MG63 (cell line): ENCODE results near the gene ATG16L2. TPM values are rescaled to one million over a fixed set of nuclear protein-coding genes. Genes with fewer than 3 reads are reported as not detected.

Source experiments
- DNase-seq: peaks from one replicate; pipeline ENCODE4 v3.0.0-alpha.2; 2020
- H3K27me3 ChIP-seq: fragments of 250-450 bp; sonication (Bioruptor Pico); 2 replicates; pipeline ENCODE4 v1.5.1; 2020; ENCODE audit warnings: mild to moderate bottlenecking, moderate library complexity
- H3K36me3 ChIP-seq: fragments of 250-450 bp; sonication (Bioruptor Pico); 2 replicates; pipeline ENCODE4 v1.5.1; 2020; ENCODE audit warnings: mild to moderate bottlenecking, moderate library complexity
- H3K4me3 ChIP-seq: fragments of 250-450 bp; sonication (Bioruptor Pico); 2 replicates; pipeline ENCODE4 v1.5.1; 2020; ENCODE audit warnings: mild to moderate bottlenecking, moderate library complexity
- H3K9me3 ChIP-seq: fragments of 250-450 bp; sonication (Bioruptor Pico); 2 replicates; pipeline ENCODE4 v1.5.1; 2020; ENCODE audit warnings: mild to moderate bottlenecking, moderate library complexity
- total RNA-seq: library from RNA; depleted of rRNA; stranded (reverse); fragments of >200 nt; shearing (Covaris generic); gene quantifications from 2 replicates; pipeline ENCODE4 v1.2.3, GENCODE V29; 2014; ENCODE audit warnings: low replicate concordance; rRNA removed

Gene ATG16L2, protein sequence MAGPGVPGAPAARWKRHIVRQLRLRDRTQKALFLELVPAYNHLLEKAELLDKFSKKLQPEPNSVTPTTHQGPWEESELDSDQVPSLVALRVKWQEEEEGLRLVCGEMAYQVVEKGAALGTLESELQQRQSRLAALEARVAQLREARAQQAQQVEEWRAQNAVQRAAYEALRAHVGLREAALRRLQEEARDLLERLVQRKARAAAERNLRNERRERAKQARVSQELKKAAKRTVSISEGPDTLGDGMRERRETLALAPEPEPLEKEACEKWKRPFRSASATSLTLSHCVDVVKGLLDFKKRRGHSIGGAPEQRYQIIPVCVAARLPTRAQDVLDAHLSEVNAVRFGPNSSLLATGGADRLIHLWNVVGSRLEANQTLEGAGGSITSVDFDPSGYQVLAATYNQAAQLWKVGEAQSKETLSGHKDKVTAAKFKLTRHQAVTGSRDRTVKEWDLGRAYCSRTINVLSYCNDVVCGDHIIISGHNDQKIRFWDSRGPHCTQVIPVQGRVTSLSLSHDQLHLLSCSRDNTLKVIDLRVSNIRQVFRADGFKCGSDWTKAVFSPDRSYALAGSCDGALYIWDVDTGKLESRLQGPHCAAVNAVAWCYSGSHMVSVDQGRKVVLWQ
- 2.2 and 5.1 TPM in 2 replicates for total RNA-seq

- Histone ChIP-seq H3K36me3 (peaks cover 9% of the 10 kb centered on the region), H3K27me3 (no peaks in the 10 kb centered on the region), H3K9me3 (no peaks in the 10 kb centered on the region), H3K4me3 (peak within 1 kb of the TSS; percentile 75)
- peak; percentile 82 for DNase-seq
Measured at GRCh38 chr11:72814286-72815109, at the start of gene ATG16L2. TSS of gene ATG16L2 (plus strand) at chr11:72814411. CDS start at chr11:72814446, 35 bp downstream.

GRCh38 chr11:72764503-72764902, 49.7 kb upstream of the ATG16L2 start:
- H3K9me3 ChIP-seq = peaks cover 8% of the 10 kb centered on the region; the same call in 1 of the 2 replicates
- DNase-seq = no peak
- no peaks in the 10 kb centered on the region for H3K27me3 ChIP-seq
- no peak overlapping the region for H3K4me3 ChIP-seq
- H3K36me3 ChIP-seq = no peaks in the 10 kb centered on the region

DNA sequence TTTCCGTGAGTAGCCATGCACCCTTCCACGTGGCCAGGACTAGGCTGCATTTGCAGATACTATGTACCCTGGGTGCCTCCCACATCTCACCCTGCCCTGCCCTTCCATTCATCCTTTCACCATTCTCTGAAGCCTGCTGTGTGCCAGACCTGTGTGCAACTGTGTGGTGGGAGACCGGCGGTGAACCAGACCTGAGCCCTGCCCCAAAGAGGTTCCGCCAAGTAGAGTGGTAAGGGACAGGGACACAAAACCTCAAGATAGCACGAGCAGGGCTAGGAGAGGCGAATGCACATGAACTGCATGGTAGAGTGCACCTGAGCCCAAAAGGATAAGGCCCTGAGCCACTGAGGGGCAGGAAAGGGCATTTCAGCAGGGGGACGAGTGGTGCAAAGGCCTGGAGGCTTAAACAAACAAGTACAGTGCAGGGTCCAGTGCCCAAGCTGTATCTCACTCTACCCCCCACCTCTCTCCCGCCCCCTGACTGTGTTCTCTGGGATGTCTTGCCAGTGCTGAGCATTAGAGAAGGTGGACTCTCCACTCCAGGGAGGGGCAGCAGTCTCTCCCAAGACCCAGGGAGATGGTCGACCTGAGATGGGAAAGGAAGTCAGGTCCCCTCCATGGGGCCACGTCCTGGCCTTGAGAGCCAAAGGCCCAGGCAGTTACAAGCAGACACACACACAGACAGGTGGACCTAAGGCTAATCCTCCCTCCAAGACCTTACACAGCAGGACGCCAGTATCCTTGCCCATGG, 47.9 kb upstream of the ATG16L2 start:
- Histone ChIP-seq H3K36me3 (no peaks in the 10 kb centered on the region), H3K4me3 (no peak overlapping the region), H3K9me3 (0 out of 2 replicates have a peak, but pooled peaks cover under 1% of the 10 kb centered on the region), H3K27me3 (no peaks in the 10 kb centered on the region)
- no peak for DNase-seq

DNA sequence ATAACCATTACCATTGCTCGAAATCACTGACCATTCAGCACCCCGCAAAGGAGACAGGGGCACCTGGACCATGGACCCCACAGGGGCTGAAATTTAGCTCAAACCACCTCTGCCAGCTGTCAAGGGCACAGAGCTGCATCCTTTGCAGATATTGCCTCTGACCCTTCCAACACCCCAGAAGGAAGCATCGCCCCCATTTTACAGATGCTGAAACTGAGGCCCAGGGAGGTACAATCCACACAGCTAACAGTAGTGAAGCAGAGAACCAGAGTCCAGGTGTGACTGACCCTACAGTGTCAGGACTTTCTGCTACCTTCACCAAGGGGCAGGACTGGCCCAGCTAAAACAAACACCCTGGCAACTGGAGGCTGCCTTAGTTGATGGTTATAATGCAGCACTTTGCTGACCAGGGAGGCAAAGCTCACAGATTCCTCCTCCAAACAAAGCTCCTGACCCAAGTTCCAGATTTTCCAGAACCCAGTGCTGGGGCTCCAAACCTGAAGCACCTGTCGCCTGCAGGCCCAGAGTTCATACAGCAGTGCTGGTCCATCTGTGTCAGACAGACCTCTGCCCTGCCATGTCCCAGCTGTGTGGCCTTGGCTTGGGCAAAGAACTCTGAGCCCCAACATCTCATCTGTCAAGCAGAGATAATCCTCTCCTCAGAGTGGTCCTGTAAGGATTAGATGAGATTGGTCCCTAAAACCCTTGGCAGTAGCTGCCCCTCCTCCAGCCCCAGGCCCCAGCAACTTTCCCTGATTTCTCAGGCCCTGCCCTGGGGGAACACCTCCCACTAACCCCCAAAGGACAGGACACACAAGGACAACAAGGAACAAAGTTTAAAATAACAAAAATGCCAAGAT, 46.8 kb upstream of the ATG16L2 start:
- Histone ChIP-seq H3K36me3 (no peaks in the 10 kb centered on the region), H3K4me3 (no peak overlapping the region), H3K27me3 (no peaks in the 10 kb centered on the region), H3K9me3 (no peaks in the 10 kb centered on the region)
- no peak for DNase-seq

- Histone ChIP-seq H3K27me3 (no peaks in the 10 kb centered on the region), H3K9me3 (no peaks in the 10 kb centered on the region), H3K36me3 (no peaks in the 10 kb centered on the region), H3K4me3 (no peak overlapping the region)
- DNase-seq = no peak
Measured at GRCh38 chr11:72768581-72768980, 45.6 kb upstream of the ATG16L2 start.

DNA sequence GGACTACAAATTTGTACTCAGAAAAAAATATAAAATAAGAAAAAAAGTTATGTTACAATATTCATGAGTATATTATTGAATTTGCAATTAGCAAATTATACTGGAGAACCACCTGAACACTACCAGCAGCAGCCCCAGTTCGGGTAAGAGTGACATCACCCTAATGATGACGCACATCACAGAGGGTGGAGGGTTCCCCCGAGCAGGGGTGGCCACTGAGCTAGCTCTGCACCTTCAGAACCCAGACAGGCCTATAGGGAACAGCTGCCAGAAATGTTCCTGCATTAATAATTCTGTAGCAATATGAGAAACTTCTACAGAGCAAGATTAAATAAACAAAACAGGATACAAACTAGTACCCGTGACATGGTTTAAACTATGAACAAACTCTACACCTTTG, 44.5 kb upstream of the ATG16L2 start:
- H3K36me3 ChIP-seq = no peaks in the 10 kb centered on the region
- no peaks in the 10 kb centered on the region for H3K9me3 ChIP-seq
- DNase-seq = no peak
- no peak overlapping the region for H3K4me3 ChIP-seq
- H3K27me3 ChIP-seq = no peaks in the 10 kb centered on the region

- H3K27me3 ChIP-seq = no peaks in the 10 kb centered on the region
- DNase-seq = no peak
- no peak overlapping the region for H3K4me3 ChIP-seq
- no peaks in the 10 kb centered on the region for H3K9me3 ChIP-seq
- H3K36me3 ChIP-seq = no peaks in the 10 kb centered on the region
Measured at GRCh38 chr11:72770799-72771198, 43.4 kb upstream of the ATG16L2 start.

DNA sequence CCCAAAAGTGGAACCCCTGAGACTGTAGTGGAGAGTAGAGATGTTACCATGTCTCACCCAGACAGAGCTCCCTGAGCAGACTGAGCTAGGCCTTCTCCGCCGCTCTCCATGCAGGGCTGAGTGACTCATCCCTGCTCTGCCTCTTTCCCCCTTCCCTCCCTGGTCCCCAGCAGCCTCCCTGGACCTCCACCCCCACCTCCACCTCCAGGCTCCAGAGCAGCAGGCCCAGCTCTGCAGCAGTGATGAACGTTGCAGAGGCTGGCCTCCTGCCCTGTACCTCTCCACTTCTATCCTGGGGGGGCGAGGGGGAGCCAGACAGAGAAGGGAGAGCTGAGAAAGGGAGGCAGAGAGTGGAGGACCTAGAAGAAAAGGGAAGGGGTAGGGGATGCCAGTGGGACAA, 42.7 kb upstream of the ATG16L2 start:
- H3K9me3 ChIP-seq = no peaks in the 10 kb centered on the region
- DNase-seq = no peak
- no peaks in the 10 kb centered on the region for H3K27me3 ChIP-seq
- H3K4me3 ChIP-seq = no peak overlapping the region
- no peaks in the 10 kb centered on the region for H3K36me3 ChIP-seq

- no peaks in the 10 kb centered on the region for H3K36me3 ChIP-seq
Measured at GRCh38 chr11:72772059-72772458, 42.2 kb upstream of the ATG16L2 start.

GRCh38 chr11:72773291-72773690, 40.9 kb upstream of the ATG16L2 start:
- no peak overlapping the region for H3K4me3 ChIP-seq
- no peaks in the 10 kb centered on the region for H3K9me3 ChIP-seq
- no peaks in the 10 kb centered on the region for H3K36me3 ChIP-seq
- peak; percentile 76 for DNase-seq
- H3K27me3 ChIP-seq = no peaks in the 10 kb centered on the region

More at GRCh38 chr11:72772059-72772458, 42.2 kb upstream of the ATG16L2 start:
- Histone ChIP-seq H3K27me3 (no peaks in the 10 kb centered on the region), H3K9me3 (no peaks in the 10 kb centered on the region), H3K4me3 (no peak overlapping the region)
- DNase-seq = no peak

DNA sequence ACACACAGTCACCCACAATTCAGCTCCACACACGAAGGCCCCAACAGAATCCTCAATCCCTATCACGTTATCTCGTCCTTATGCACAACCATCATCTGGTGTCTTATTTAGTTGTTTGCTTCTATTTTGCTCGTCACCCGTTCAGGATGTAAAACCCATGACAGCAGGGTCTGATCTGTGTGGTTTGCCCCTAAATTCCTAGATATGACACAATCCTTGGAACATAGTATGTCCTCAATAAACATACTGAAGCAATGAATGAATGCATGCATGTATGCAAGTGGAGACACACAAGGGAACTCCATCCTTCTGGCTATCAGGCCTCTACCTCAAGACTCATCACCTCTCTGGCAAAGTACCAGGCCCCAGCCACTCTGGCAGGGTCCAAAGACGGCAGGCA, 40.5 kb upstream of the ATG16L2 start:
- Histone ChIP-seq H3K27me3 (no peaks in the 10 kb centered on the region), H3K9me3 (no peaks in the 10 kb centered on the region), H3K36me3 (no peaks in the 10 kb centered on the region), H3K4me3 (no peak overlapping the region)
- no peak for DNase-seq

DNA sequence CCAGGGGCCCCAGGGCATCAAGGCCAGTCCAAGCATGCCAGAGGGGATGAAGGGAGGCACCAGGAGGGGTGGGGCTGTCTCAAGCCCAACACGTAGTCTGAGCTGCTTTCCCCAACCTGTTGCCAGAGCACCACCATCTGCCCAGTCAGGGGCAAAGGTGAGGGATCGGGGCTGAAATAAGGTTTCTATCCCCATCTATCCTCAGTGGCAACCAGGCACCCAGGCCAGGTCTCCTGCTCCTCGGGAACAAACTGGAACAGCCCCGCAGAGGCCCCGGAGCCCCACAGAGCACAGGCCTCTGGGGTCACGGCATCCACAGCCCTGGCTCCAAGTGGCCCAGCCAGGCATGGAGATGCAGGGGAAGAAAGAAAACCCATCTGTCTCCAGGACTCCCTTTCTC, 39.7 kb upstream of the ATG16L2 start:
- Histone ChIP-seq H3K27me3 (no peaks in the 10 kb centered on the region), H3K4me3 (no peak overlapping the region), H3K36me3 (no peaks in the 10 kb centered on the region), H3K9me3 (no peaks in the 10 kb centered on the region)
- no peak for DNase-seq

DNA sequence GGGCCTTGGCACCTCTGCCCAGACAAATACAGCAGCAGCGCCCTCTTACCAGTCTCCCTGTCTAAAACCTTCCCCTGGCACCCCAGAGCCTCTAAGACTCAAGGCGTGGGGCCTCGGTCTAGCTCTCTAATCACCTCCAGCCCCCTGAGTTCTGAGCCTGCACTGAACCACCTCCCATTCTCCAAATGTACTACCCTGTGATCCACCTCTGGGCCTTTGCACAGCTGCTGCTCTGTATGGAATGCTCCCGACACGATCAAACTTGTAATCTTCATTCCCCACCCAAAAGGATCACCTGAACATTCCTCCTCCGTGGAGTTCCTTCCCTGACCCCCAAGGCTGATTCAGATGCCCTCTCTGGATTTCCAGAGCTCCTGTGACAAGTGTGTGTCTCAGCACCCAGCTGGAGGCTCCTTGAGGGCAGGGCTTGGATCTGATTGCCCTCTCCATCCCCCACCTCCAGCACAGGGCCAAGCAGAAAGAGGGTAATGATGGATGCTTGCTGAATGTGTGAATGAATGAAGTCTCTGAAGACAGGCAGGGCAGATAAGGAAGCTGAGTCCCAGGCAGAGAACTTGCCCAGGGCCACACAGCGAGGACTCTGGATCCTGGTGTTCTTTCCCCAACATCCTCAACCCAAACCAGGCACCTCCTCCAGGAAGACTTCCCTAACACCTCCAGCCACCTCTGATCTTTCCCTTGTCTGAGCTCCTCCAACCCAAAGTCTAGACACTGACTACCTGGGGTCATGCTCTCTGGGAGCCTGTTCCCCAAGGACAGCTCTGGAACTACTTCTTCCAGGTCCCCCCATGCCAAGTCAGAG, 38.7 kb upstream of the ATG16L2 start:
- Histone ChIP-seq H3K9me3 (no peaks in the 10 kb centered on the region), H3K4me3 (no peak overlapping the region), H3K36me3 (no peaks in the 10 kb centered on the region), H3K27me3 (no peaks in the 10 kb centered on the region)
- no peak for DNase-seq

GRCh38 chr11:72776117-72776843, 37.9 kb upstream of the ATG16L2 start:
- Histone ChIP-seq H3K9me3 (no peaks in the 10 kb centered on the region), H3K36me3 (no peaks in the 10 kb centered on the region), H3K4me3 (no peak overlapping the region), H3K27me3 (no peaks in the 10 kb centered on the region)
- DNase-seq = no peak
